HCEC 1CT (cell line): ENCODE measurements around the gene TTLL11.
A peak's percentile ranks its signal among the peaks of the same experiment; 100 is the strongest.

Experiments used
- DNase-seq: peaks from one replicate; pipeline ENCODE4 v3.0.0-alpha.2; 2017

TTLL11 gene

DNA sequence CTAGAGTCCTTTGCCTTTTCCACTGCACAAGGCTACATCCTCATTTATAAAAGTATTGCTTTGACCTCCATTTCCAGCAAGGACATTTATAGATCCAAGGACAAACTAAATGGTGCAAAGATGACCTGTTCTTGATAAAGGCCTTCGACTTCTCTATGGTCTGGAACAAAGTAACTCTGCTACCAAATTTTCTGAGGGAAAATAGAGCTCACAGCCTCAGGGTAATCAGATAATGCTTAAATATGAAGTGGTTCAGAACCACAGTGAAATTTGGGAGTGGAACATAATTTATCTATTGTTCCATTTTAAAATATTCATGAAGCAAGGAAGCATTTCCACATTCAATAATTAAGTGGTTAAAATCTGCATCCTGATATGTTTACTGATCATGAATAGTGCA, 137.5 kb downstream of the TTLL11 start:
- no peak for DNase-seq

DNA sequence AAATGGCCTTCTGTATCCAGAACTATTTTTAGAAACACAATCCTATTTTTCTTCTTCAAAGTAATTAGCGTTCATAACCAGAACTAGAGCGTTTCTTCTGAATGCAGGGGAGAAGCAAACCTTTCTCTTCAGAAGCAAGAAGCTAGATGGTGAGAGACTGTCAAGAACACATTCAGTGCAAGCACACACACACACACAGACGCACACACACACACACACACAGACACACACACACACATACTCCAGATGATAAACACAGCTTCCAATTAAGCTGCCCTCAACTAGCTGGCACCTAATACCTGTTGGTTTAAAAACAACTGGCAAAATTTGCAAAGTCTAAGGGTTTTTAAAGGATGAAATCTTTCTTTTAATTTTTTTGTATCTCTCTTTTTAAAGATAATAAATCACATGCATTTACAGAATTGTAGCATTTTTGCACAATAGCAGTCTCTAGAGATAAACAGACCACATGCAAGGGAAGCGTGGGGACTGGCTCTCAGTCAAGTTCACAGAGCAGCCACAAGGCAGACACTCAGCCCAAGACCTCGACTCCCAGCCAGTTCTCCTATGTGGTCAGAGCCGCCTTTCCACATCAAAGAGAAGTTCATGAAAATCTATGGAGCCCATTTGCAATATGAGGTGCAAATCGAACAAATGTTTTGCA, 138.5 kb downstream of the TTLL11 start:
- DNase-seq = no peak

GRCh38 chr9:121952611-121953010, 140.5 kb downstream of the TTLL11 start:
- DNase-seq = no peak

DNA sequence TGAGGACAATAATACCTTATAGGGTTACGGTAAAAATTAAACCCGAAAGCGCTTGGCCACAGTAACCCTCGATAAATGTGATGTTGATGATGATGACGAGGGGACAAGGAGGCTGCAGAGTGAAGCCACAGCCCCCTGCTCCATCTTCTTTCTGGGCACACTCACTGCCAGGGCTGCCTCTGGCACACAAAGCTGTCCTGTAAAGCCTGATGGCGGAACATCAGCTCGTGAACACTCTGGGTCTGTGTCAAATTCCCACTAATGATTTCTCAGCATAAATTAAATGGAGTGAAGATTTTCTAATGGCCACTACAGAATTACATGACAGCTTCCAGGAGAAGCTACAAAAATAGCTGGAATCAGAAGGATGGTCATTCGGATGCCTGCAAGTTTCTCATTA, 142.2 kb downstream of the TTLL11 start:
- no peak for DNase-seq

GRCh38 chr9:121950441-121950840, 142.7 kb downstream of the TTLL11 start:
- DNase-seq = no peak

- no peak for DNase-seq
Measured at GRCh38 chr9:121949766-121950165, 143.3 kb downstream of the TTLL11 start.

GRCh38 chr9:121949364-121949763, 143.7 kb downstream of the TTLL11 start:
- DNase-seq = no peak

GRCh38 chr9:121947775-121948174, 145.3 kb downstream of the TTLL11 start:
- no peak for DNase-seq

- no peak for DNase-seq
Measured at GRCh38 chr9:121946465-121946864, 146.6 kb downstream of the TTLL11 start.

- DNase-seq = peak; percentile 64
Measured at GRCh38 chr9:121945849-121946248, 147.3 kb downstream of the TTLL11 start.

DNA sequence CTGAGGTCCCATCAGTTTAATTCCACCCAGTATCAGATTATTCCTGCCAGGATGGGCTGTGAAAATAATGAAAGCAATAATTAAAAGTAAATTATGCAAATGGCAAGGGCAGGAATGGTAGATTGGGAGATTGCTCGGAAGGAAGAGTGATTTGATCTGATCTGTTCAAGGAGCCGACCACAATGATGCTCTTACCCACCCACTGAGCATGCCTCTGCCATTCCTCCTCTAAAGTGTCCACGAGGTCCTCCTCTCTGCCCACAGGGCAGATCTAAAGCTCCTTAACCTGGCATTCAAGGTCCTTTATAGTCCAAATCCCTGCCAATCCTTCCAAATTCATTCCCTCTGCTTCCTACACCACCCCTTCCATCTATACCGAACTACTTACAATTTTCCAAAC, 147.8 kb downstream of the TTLL11 start:
- DNase-seq = no peak

DNA sequence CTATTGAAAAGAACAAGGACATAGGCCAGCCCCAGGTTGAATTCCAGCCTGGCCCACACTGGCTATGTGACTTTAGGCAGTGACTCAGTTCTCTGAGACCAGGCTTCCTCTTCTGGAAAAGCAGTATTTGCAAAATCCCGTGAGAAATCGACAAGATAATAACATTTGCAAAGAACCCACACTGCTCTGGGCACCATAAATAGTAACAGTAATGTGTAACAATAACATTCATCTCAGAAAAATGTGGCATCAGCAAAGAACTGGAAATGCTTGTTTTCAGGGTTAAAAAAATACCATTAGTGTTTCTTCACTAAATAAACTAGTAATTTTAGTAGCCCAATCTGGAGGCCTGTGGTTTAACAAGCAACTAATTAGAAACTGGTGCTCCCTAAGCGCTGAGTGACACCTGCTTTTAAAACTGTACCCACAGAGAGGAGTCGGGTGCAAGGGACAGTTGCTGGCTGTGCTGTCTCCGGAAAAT, 148.4 kb downstream of the TTLL11 start:
- DNase-seq = peak; percentile 82

GRCh38 chr9:121943463-121943862, 149.6 kb downstream of the TTLL11 start:
- no peak for DNase-seq

DNA sequence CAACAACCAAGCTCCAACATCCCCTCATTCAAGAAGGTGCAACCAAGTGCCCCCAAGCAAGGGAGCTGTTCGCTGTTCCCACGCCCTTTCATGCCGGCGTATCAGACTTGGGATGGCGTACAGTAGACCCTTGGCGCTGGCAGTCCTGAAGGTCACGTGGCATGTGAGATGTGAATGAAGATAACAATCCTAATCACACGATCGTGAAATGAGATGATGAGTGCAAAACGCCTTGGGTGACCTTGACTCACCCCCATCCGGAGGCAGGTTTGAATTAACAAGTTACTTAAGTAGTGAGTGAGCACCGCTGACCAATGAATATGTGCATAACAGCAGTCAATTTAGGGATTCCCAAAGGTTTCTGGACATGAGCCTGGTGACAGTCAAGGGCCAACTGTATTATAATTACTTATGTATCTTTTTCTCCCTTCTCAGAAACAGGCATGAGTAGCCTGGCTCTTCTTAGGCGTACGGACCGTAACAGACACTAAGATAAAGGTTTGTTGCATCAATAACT, 150.2 kb downstream of the TTLL11 start:
- DNase-seq = no peak

DNA sequence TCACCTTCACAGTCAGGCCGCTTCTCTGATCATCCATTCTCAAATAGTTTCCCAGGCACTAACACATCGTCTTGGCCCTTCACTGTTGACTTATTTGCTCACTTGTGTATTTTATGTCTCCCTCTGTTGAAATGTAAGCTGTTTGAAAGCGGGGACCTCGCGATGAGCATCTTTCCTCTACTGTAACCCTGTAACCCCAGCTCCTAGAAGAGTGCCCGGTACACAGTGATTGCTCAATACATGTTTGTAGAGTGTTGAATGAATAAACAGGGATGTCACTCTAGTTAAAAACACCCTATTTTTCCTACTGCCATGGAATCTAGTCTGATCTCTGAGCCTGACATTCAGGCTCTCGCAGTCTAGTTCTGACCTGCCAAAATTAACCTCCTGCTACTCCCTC, 150.8 kb downstream of the TTLL11 start:
- no peak for DNase-seq

- DNase-seq = no peak
Measured at GRCh38 chr9:121939643-121940042, 153.5 kb downstream of the TTLL11 start.

GRCh38 chr9:121938621-121939020, 154.5 kb downstream of the TTLL11 start:
- no peak for DNase-seq

GRCh38 chr9:121937240-121937639, 155.9 kb downstream of the TTLL11 start:
- DNase-seq = no peak

DNA sequence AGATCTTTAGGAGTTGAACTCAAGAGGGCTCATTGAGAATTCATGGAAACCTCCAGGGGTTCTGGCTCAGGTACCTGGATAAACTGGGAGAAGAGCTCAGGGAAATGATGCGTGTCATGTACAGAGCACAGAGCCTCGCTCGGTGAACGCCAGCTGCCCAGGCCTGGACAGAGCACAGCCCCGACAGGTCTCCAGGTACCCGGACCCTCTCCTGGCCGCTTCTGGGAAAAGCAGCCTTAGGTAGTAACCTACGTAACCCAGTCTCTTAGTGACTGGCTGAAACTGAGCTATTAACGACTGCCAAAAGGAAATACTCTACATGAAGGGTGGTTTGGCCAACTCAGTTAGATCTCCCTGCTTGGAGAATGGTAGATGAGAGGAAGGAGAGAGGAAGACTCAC, 157.4 kb downstream of the TTLL11 start:
- DNase-seq = no peak

- no peak for DNase-seq
Measured at GRCh38 chr9:121930956-121931355, 162.2 kb downstream of the TTLL11 start.

DNA sequence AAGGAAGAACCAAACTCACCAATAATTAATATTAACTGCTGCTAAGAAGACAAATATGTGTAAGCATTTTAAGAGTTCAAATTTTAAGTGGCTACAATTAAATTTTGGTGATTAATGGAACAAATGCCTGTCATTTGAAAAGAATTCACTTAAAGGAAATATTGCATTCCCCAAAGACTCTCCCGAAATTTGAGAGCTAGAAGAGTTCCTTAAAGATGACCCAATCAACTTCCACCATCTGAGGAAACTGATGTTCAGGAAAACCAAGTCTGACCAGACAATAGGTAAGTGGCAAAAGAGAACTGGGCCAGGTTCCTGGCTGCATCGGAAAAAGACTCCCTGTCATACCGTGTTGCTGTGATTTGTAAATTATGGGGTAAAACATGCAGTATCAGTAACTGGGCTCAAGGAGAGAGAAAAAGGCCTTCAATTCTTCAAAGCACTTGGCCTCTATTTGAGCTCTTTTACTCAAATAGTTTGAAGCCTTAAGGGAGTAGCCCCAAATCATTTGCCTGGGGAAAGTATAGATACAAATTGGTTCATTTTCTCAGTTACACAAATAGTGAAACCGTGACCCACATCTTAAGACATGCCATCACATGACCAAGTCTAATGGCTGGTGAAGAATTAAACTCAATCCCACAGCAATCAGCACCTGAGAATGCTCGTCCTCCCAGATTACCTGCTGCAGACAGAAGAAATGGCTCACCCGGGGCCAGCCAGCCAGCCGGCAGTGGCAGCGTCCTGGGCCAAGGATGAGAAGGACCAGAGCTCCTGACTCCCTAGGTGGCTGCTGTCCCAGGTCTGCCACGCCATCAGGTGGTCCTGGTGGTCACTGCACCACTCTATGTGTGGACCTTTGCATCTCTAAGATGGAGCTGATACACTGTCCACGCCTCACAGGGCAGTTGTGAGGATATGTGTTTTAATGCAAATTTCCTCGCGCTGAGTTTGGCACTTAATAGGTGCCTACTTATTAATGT, 162.9 kb downstream of the TTLL11 start:
- peak; percentile 26 for DNase-seq

DNA sequence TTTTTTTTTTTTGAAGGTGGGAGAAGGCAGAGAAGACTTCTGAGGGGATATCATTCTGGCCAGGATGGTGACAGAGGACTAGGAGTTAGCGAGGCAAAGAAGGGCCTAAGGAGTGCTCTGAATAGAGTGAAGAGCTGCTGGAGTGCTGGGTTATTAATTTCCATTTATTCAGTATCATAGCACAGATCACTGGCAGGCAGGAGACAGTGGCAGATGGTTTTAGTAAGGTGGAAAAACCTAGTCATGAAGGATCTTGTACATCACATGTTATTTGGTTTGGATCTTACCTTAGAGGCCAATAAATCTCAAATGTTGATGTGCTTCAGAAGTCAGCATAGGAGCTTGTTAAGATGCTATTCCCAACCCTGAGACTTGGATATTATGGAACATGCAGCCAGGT, 165.5 kb downstream of the TTLL11 start:
- no peak for DNase-seq

DNA sequence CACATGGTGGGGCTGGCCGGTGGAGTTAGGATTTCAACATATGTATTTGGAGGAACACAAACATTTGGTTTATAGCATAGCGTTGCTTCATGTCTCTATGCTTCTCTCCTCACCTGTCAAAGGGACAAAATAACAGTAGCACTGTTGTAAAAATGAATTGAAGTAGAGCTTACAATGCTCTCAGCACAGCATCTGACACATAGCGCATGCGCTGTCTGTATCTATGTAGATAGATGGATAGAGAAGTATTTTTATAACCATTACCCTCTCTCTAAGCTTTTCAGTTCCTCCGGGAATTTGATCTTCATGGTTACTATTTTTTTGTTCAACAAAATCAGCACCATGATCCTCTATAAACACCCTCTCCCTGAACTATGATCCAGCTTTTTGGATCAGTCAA, 166.0 kb downstream of the TTLL11 start:
- no peak for DNase-seq

- DNase-seq = no peak
Measured at GRCh38 chr9:121926351-121926801, 166.7 kb downstream of the TTLL11 start.
